A673 (cell line): Measurements from ENCODE around the gene CHD9.

Experiments used
- CTCF ChIP-seq: fragments of 300-800, 200-600 bp; sonication (generic); conservative IDR thresholded peaks from 2 replicates; pipeline ENCODE4 v1.5.1; 2017; ENCODE audit warnings: low read depth, mild to moderate bottlenecking, antibody characterized with exemption, low read length, moderate library complexity, mixed read lengths
- EZH2 ChIP-seq: fragments of 200-600 bp; sonication (generic); IDR thresholded peaks from 2 replicates; pipeline ENCODE4 v1.6.1; 2017; ENCODE audit warnings: borderline replicate concordance, low read depth, mild to moderate bottlenecking, mixed read lengths, antibody characterized with exemption, low read length; ENCODE audit not compliant: poor library complexity, severe bottlenecking

- no peak for TF ChIP-seq CTCF
- TF ChIP-seq EZH2, result no peak
These were observed 9.3 kb downstream of the CHD9 start for GRCh38 chr16:53064081-53064578.
